GM19043 (cell line): ENCODE measurements around the gene VAC14.

Source experiments
- ATAC-seq: cut with Tn5 transposase; IDR thresholded peaks from one replicate; pipeline ENCODE4 v1.9.1; 2021; ENCODE audit warnings: low read depth; ENCODE audit not compliant: unreplicated experiment

The VAC14 gene

DNA sequence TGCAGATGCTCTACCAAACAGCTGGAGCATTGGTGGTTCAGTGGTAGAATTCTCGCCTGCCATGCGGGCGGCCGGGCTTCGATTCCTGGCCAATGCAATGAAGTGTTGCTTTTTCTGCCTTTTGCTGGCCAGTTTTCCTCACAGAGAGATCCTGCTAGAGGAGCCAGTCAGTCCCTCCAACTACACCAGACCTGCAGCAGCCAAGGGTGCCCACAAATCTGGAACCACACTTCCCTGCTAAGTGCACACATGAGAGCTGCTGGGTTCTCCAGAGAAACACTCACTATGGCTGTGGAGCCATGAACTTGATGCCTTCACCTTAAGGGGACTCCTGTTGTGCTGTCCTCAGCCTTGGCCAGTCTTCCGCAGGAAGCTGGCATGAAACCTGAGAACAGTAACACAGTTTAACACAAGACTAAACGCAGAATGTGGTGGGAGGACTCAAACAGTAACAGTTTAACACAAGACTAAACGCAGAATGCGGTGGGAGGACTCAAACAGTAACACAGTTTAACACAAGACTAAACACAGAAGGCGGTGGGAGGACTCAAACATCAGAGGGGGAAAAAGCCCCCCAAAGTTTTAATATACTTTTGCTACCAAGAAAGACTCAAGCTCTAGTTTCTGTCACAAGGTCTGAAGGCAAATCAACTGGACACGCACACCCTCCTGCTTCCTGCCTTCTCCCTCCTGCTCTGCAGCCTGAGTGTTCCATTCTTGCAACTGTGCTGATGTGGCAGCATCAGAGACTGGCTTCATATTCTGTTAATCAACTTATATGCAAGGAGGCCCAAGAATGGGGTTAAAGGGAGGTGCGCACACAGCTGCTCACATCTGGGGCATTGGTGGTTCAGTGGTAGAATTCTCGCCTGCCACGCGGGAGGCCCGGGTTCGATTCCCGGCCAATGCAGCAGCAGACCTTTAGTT lies 12.0 kb downstream of the VAC14 start:
- ATAC-seq: no peak

DNA sequence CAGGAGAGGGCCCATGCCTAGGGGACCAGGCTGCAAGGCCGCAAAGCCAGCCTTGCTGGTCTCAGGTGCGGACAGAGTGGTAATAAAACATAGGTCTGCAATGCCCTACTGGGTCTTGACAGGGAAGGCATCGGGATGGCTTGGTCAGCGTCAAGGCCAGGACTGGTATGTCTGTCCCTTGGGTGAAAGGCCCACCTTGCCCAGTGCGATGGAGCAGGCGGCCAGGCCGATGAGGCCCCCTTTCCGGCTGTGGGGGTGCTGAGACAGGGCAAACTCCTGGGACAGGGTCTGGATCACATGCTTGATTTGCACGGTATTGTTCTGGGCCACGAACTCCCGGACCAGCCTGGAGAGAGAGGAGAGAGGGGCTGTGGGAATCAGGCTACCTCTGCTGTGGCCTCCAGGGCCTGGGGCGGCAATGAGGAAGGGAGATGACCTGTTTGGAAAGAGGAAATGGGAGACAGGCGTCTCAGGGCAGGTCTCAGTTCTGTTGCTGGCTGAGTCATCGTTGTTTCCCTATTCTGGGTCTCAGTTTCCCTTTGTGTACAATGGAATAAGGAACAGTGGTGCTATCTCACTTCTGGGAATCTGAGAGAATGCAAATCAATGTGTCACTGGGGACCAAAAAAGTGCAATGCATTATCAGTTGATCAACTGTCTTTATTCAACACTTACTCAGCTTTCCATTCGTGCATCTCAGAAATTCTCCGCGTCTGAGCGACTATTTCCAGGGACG lies 14.8 kb downstream of the VAC14 start:
- no peak for ATAC-seq

DNA sequence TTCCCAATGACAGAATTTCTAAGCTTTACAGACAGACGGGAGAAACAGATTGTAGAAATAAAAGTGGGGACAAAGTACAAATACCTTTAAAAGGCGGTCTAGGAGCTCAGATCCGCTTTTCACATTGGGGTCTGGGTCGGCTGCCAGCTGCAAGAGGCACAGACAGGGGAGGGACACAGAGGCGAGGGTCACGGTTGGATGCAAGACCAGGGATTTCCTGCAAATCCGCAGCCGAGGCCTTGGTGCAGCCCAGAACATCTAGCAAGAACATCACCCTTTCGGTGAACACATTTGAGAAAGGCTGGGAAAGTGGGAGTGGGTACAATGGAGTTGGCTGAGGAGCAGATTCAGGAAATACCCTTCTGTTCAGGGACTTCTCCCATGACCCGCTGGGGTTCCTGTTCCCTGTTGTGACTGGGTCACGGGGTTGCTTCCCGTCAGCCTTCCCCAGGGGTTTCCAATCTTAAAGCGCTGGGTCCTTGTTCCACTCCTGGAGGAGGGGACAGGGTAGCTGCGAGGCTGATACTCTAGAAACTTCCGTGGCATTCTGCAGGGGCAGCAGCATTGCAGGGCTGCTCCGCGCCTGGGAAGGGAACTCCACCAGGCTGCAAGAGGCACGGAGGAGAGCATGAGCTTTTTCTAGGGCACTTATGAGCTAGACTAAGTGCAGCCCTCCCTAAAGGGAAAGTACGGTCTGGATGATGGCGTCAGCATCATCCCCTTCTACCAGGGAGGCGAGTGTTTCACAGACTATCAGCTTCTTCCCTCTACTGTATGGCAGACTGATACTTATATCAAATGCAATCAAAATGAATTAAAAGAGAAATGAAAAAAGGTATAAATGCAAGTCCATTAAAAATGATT lies 16.0 kb downstream of the VAC14 start:
- no peak for ATAC-seq

DNA sequence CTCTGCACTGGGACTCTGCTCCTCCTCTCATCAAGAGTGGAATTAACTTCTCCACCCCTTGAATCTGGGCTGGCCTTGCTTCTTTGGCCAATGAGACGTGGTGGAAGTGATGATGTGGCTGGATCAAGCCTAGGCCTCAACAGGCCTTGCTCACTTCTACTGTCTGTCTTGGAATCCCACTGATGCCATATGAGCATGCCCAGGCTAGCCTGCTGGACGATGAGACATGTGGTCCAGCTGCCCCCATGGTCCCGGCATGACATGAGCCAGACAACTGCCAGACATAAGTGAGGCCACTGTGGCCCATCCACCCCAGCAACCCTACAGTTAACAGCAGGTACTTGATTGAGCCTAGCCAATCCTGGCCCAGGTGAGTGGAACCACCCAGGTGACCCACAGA lies 18.7 kb downstream of the VAC14 start:
- ATAC-seq: no peak

DNA sequence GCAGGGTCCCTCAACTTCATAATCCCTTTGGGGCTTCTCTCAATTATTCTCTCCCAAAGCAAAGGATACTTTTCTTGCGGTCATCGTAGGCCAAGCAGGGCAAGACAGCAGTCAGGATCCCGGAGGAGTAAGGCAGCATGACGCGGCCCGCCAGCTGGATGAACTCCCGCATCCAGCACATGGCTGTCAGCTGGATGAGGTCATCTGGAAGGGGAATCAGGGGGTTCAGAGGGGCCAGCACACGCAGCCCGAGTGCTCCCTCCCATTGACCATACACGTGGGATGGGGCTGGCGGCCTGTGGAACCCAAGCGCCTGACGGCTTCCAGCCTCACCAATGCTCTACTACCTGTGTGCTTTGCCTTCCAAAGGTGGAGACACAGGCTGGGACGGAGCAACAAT lies 19.2 kb downstream of the VAC14 start:
- no peak for ATAC-seq

DNA sequence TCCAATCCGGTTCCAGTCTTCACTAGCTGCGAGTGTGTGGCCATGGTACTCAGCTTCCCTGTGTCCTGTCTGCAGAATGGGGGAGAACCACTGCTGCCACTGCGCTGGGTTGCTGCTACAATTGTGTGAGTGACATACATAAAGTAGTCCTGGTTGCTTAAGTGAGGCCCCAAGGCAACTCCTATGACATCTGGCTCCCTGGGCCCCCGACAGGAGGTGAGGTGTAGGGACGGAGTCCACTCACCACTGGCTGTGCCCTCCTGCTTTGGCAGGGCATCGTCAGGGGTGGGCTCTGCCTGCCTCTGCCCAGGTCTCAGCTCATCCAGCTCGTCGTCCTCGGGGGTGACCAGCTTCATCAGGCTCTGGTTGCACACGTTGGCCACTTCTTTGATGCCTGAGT lies 20.4 kb downstream of the VAC14 start:
- no peak for ATAC-seq

DNA sequence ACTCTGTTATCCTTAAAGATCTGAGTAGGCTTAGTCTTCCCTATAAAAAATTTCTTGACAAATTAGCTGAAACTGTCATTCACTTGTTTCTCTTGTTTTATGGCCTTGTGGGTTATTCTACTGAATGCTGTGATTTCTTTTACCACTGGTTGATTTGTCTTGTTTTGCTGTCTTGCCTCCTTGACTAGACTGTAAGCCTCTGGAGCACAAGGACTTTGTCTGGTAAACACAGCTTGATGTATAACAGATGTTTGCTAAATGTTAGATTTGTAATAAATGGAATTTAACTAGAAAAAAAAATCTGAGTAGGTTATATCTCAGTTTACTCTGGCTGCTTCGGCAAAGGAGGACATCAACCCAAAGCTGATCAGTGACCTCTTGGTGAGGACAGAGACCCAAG lies 21.6 kb downstream of the VAC14 start:
- ATAC-seq: no peak

DNA sequence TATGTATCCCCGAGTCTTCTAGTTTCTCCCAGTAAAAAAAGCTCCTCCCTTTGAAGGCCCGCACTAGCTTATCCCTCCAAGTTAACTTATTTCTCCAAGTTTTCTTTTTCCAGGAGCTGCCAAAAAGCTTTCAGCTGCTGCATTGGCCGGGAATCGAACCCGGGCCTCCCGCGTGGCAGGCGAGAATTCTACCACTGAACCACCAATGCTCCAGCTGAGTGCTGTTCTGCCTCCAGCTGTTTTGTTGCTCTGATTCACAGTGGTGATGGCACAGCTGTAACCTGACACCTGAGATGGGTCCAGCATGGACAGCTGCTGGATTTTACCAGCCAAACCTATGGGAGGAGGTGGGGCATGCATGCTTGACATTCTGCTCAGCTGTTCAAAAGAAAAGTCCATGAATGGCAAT lies 22.1 kb downstream of the VAC14 start:
- no peak for ATAC-seq

DNA sequence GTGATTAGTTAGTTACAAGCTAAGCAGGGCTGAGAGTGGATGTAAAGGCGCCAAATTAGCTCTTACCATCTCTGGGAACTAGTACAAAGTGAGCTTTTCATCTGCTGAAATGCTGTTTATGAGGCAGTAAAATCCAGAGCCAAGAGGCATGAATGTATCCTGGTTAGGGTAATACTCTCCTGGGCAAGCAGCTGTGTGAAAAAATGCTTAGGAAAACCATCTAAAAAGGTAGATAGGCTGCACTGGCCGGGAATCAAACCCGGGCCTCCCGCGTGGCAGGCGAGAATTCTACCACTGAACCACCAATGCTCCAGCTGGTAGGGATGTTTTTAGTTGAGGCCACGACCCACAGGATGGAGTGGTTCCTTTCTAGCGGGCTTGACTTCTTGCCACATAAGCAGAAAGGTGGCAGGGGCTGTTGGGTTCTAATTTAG lies 23.0 kb downstream of the VAC14 start:
- ATAC-seq: no peak

DNA sequence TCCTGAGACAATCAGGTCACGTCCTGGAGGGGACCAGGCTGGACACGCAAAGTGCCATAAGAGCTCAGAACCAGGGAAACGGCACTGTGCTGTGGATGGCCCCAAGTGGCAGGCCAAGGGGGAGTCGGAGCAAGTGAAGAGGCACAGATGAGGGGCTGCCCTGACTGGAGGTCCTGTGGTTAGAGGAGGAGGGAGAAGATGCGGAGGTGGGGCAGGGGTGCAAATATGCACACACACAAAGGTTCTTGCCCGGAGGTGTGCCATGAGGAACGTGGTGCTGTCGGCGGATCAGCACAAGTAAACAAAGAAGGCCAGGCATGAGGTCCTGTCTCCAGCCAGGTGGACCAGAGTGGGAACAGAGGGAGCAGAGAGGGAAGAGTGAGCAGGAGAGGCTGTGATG lies 23.5 kb downstream of the VAC14 start:
- no peak for ATAC-seq

DNA sequence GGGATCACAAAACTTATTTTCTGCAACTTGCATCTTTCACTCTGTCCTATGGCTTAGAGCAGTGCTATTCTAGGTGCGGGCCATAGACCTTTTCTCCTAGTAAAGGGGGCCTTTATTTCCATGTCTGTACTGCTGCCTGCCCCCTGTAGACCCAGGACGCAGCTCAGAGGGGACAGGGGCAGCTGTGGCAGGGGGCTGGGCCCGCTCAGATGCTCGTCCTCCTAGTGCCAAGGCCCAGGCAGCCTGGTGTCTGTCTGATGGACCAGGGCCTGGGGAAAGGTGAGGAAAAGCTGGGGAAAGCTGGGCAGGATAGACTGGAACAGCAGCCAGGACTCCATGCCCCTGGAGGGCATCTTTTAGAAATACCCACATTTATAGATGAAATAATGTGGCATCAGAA lies 25.6 kb downstream of the VAC14 start:
- no peak for ATAC-seq

DNA sequence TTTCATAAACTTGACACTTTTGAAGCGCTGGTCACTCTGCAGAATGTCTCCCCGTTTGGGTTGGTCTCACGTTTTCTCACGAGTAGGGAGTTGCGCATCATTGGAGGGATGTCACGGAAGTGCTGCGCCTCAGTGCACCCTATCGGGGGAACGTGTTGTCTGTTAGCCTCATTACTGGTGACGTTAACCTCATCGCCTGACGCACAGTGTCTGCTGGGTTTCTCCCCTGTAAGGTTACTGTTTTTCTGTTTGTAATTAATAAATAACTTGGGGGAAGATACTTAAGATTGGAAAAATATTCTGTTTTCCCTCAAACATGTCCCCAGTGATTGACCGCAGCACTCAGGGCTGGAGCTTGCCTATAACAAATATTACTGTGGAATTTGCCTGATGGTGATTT lies 26.7 kb downstream of the VAC14 start:
- no peak for ATAC-seq

DNA sequence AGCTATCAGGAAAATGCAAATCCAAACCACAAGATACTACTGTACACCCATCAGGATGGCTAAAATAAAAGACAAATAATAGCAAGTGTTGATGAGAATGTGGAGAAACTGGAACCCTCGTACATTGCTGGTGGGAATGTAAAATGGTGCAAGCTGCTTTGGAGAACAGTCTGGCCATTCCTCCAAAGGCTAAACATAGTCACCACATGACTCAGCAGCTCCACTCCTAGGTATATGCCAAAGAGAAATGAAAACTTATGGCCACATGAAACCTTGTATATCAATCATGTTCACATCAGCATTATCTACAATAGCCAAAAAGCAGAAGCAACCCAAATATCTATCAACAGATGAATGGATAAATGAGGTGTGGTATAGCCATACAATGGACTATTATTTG lies 28.5 kb downstream of the VAC14 start:
- no peak for ATAC-seq

DNA sequence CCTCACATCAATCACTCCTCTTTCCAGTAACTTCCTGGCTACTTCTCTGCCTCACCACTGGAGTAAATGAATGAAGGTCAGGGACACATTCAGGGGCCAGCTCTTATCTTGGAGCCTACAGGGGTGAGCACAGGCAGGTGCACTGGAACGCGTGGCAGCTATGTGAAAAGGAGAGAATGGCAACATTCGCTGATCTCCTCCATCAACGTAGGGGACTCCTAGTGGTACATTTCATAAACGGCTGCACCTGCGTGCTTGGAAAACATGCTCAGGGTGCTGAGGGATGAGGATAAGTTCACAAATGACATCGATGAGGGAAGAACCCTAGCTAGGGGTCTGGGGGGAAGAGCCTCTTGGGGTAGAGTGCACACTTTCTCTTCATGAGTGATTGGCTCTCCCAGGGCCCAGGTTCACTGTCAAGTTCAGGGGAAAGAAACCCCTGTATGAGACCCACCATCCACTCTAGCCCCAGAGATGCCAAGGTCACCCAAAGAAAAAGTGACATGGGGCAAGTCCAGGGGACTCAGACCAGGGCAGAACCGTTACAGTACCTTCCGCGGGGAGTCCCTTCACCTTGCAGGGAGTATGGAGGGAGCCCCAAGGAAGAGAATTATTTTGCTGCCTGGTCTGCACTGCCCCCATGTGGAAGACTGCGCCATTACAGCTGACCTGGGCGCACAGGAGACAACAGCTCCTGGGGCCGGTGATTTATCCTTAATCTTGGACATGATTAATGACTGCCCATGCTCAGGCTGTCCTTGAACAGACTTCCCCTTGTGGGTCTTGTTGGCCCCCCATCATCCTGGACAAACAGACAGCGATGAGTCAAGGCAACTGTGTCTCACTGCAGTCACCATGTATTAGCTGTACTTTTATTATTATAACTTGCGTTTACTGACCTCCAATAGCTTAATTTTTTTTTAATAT lies 30.1 kb downstream of the VAC14 start:
- ATAC-seq: no peak

DNA sequence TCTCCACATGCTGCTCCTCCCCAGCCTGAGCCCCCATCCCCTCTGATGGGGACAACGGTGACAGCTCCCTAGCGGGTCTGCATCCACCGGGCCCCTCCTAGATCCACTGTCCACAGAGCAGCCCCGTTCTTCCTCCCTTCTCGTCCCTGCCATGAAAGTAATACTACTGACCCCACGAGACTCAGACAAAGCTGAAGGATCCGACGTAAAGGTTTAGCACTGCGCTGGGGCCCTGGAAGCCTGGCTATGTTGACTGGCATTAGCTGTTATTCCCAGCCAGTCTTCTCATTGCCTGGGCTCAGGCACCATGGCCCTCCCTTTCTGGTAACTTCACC lies 30.7 kb downstream of the VAC14 start:
- ATAC-seq: no peak

DNA sequence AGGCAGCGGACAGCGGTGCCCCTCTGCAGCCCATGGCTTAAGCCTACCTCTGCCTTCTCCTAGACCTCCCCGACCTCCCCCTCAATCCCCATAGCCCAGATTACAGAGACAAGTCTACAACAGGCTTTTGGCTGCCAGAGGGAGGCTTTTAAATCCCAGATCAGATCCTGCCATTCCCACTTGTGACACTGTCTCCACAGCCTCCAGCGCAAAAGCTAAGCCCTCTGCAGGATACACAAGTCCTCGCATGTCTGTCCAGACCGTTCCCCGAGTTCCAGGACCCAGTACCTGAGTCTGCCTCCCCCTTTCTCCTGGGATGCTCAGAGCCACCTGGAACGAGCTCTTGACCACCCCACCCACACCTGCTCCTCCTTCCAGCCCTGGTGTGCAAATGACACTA lies 31.2 kb downstream of the VAC14 start:
- ATAC-seq: no peak

DNA sequence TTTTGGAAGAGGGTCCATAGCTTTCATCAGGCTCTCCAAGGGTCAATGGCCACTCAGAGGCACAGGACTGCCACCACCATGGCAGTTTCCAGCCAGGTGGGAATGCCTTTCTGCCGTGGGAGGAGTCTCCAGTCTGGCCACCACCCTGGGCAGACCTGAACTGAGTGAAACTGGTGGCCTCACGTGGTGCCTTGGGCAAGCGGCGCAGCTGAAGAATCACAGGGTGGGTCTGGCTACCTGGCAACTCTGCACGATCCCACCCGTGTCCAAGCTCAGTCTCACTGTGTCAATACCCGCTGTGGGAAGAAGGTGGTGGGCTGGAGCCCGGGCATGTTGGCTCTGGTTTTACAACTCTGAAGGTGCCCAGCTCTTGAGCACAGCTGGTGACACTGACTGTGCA lies 31.8 kb downstream of the VAC14 start:
- no peak for ATAC-seq

DNA sequence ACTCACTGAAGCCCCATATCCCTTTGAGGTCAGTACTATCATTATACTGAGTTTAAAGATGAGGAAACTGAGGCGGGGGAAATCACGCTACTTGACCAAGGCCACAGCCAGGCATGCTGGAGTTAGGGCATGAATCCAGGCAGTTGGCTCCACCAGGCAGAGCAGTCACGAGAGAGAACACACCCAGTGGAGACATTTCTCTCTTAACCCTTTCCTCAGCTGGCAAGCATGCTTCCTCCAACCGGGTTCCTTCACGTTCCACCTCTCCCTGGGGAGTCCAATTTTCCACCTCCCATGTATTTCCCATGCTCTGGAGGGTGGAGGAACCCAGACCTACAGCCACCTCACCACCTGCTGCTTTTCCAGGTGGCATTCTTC lies 32.8 kb downstream of the VAC14 start:
- ATAC-seq: no peak

DNA sequence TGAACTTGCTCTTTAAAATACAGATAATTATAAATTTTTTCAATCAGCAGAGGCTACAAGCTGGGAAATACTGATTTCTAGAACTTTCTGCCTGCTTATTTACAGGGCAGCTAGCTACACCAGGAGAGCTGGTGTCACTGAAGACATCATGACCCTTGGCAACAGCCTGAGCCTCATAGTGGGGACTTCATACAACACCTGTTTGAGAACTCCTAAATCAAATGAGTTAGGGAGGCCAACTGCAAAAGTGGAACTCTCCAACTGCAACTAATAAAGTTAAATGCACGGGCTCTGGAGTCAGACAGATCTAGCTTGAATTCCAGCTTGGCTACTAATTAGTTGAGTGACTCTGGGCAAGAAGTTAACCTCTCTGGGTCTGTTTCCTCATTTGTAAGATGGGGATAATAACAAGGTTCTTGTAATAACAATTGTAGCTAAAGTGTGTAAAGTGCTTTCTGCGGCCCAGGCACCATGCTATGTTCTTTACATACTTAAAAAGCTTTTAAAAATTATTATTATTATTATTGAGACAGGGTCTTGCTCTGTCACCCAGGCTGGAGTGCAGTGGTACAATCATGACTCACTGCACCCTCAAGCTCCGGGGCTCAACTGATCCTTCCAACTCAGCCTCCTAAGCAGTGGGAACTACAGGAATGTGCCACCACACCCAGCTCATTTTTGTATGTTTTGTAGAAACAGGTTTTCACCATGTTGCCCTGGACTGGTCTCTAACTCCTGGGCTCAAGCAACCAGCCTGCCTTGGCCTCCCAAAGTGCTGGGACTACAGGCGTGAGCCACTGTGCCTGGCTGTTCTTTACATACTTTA lies 33.4 kb downstream of the VAC14 start:
- ATAC-seq: no peak
